Natural killer cell (primary cell): ENCODE measurements around the gene ARHGAP6. TPM values are rescaled to one million over a fixed set of nuclear protein-coding genes. Genes with fewer than 3 reads are reported as not detected.

Experiments
- ATAC-seq, 3 donors: fragments of 150-1000 bp in 2 of 3; fragments of 200-7000 bp in 1 of 3; cut with Tn5 transposase; 1 replicate in 1 of 3; 2 replicates in 2 of 3; pipeline ENCODE4 v1.10.0; 2021; ENCODE audit warnings: mild to moderate bottlenecking in 2 of 3, moderate library complexity in 2 of 3
- DNase-seq, 2 donors: peaks; one replicate each; pipeline versions ENCODE4 v3.0.0 to v3.0.0-alpha.2; 2013 to 2021; ENCODE audit warnings: mixed read lengths in 1 of 2
- H3K27ac ChIP-seq: one replicate; pipeline ENCODE4 v1.5.1; 2013; ENCODE audit warnings: mild to moderate bottlenecking, low read length
- H3K27me3 ChIP-seq: one replicate; pipeline ENCODE4 v1.6.1; 2013; ENCODE audit warnings: low read length; ENCODE audit not compliant: control insufficient read depth, insufficient read depth
- H3K36me3 ChIP-seq: one replicate; pipeline ENCODE4 v1.6.1; 2013; ENCODE audit warnings: low read length; ENCODE audit not compliant: control insufficient read depth, insufficient read depth
- H3K4me1 ChIP-seq: one replicate; pipeline ENCODE4 v1.6.1; 2013; ENCODE audit warnings: low read length; ENCODE audit not compliant: control insufficient read depth, insufficient read depth
- H3K4me3 ChIP-seq: one replicate; pipeline ENCODE4 v1.5.1; 2013; ENCODE audit warnings: low read length
- H3K9me3 ChIP-seq: one replicate; pipeline ENCODE4 v1.6.1; 2013; ENCODE audit warnings: low read length; ENCODE audit not compliant: control insufficient read depth, insufficient read depth
- H3K27ac Mint-ChIP-seq, 2 donors: one replicate each; pipeline ENCODE4 v1.8.0; 2022; ENCODE audit warnings: mild to moderate bottlenecking in 2 of 2, mixed read lengths in 2 of 2, moderate library complexity in 1 of 2
- H3K27me3 Mint-ChIP-seq, 2 donors: one replicate each; pipeline ENCODE4 v1.8.0; 2022; ENCODE audit warnings: low read depth in 2 of 2, mixed read lengths in 2 of 2
- H3K36me3 Mint-ChIP-seq: one replicate; pipeline ENCODE4 v1.8.0; 2022; ENCODE audit warnings: mixed read lengths
- H3K4me1 Mint-ChIP-seq, 2 donors: one replicate each; pipeline ENCODE4 v1.8.0; 2022; ENCODE audit warnings: mixed read lengths in 2 of 2
- H3K4me3 Mint-ChIP-seq: one replicate; pipeline ENCODE4 v1.8.0; 2022; ENCODE audit warnings: mild to moderate bottlenecking, moderate library complexity, mixed read lengths
- H3K9me3 Mint-ChIP-seq, 2 donors: one replicate each; pipeline ENCODE4 v1.8.0; 2022; ENCODE audit warnings: mixed read lengths in 2 of 2
- CTCF ChIP-seq: fragments of 200-600 bp; IDR thresholded peaks from one replicate; pipeline ENCODE4 v1.8.0; 2022; ENCODE audit warnings: antibody characterized with exemption
- WGBS: methylation state at CpG from one replicate; pipeline ENCODE4 v1.1.7; 2013; ENCODE audit warnings: missing lambda C conversion rate; ENCODE audit not compliant: insufficient coverage; 5-methylcytosine and 5-hydroxymethylcytosine counted together
- intact Hi-C: fragments of 100-400 bp; cut with micrococcal nuclease; formaldehyde crosslinking; loops from one replicate; pipeline ENCODE4 v1.14.2; 2022
- total RNA-seq, 4 donors: library from RNA; stranded (reverse); fragments of 120-200 nt in 1 of 4; gene quantifications; one replicate each; pipeline versions ENCODE4 v1.2.3 to v1.2.4, GENCODE V29; 2013 to 2022

The ARHGAP6 gene
- total RNA-seq, 3 donors from 2014 or later (not counting 1 experiment from before 2014, with no cell fraction given): 0.32 to 1.9 (median 1.8) TPM

GRCh38 chrX:11478026-11478425, 187.7 kb downstream of the ARHGAP6 start:
- Histone ChIP-seq H3K27me3 (no peaks in the 10 kb centered on the region), H3K4me1 (no peaks in the 10 kb centered on the region), H3K9me3 (no peaks in the 10 kb centered on the region), H3K36me3 (no peaks in the 10 kb centered on the region), H3K4me3 (no peak overlapping the region), H3K27ac (no peak overlapping the region)
- WGBS: no CpG with 5 or more reads among the region's 1 CpG
- Mint-ChIP-seq H3K36me3 (peaks cover 5% of the 10 kb centered on the region), H3K27me3 (peaks cover 0 to 13% of the 10 kb centered on the region in 2 donors), H3K27ac (no peak overlapping the region), H3K9me3 (no peaks in the 10 kb centered on the region), H3K4me1 (no peaks in the 10 kb centered on the region), H3K4me3 (no peak overlapping the region)
- ATAC-seq (no peak), DNase-seq (no peak)
- no peak for TF ChIP-seq CTCF
- intact Hi-C loops: no loop called here

- Mint-ChIP-seq H3K27me3 (peaks cover 0 to 11% of the 10 kb centered on the region in 2 donors), H3K4me1 (no peaks in the 10 kb centered on the region), H3K36me3 (peaks cover 5% of the 10 kb centered on the region), H3K27ac (no peak overlapping the region), H3K4me3 (no peak overlapping the region), H3K9me3 (no peaks in the 10 kb centered on the region)
- Histone ChIP-seq H3K4me3 (no peak overlapping the region), H3K27me3 (no peaks in the 10 kb centered on the region), H3K36me3 (no peaks in the 10 kb centered on the region), H3K4me1 (no peaks in the 10 kb centered on the region), H3K27ac (no peak overlapping the region), H3K9me3 (no peaks in the 10 kb centered on the region)
- intact Hi-C loops: no loop called here
- DNase-seq (no peak), ATAC-seq (no peak)
- TF ChIP-seq CTCF: no peak
These were observed 191.1 kb downstream of the ARHGAP6 start for GRCh38 chrX:11474576-11474975.

- H3K36me3 ChIP-seq: no peaks in the 10 kb centered on the region
- H3K27ac ChIP-seq: no peak overlapping the region
- Mint-ChIP-seq H3K9me3 (no peaks in the 10 kb centered on the region), H3K27me3 (peaks cover 0 to 11% of the 10 kb centered on the region in 2 donors), H3K27ac (no peak overlapping the region), H3K36me3 (peaks cover 5% of the 10 kb centered on the region), H3K4me3 (no peak overlapping the region), H3K4me1 (no peaks in the 10 kb centered on the region)
- no peak for TF ChIP-seq CTCF
- no peak overlapping the region for H3K4me3 ChIP-seq
- H3K4me1 ChIP-seq: no peaks in the 10 kb centered on the region
- H3K9me3 ChIP-seq: no peaks in the 10 kb centered on the region
- ATAC-seq: no peak
- no peaks in the 10 kb centered on the region for H3K27me3 ChIP-seq
- no peak for DNase-seq
- intact Hi-C loops: no loop called here
- 83% methylated on average over 1 of the region's 1 CpG for WGBS
These were observed 191.7 kb downstream of the ARHGAP6 start for GRCh38 chrX:11474021-11474420.

GRCh38 chrX:11472879-11473278, 192.8 kb downstream of the ARHGAP6 start:
- 93% methylated on average over 3 of the region's 3 CpGs for WGBS
- ATAC-seq: no peak
- no peak for DNase-seq
- H3K4me1 Mint-ChIP-seq: no peaks in the 10 kb centered on the region
- no peaks in the 10 kb centered on the region for H3K9me3 Mint-ChIP-seq
- intact Hi-C loops: no loop called here
- Histone ChIP-seq H3K27ac (no peak overlapping the region), H3K9me3 (no peaks in the 10 kb centered on the region), H3K4me3 (no peak overlapping the region), H3K27me3 (no peaks in the 10 kb centered on the region), H3K4me1 (no peaks in the 10 kb centered on the region), H3K36me3 (no peaks in the 10 kb centered on the region)
- H3K27ac Mint-ChIP-seq: no peak overlapping the region
- no peak overlapping the region for H3K4me3 Mint-ChIP-seq
- peaks cover 0 to 11% of the 10 kb centered on the region in 2 donors for H3K27me3 Mint-ChIP-seq
- TF ChIP-seq CTCF: no peak
- peaks cover 5% of the 10 kb centered on the region for H3K36me3 Mint-ChIP-seq
